Measurements from ENCODE around the gene MICAL2.

Gene MICAL2

DNA sequence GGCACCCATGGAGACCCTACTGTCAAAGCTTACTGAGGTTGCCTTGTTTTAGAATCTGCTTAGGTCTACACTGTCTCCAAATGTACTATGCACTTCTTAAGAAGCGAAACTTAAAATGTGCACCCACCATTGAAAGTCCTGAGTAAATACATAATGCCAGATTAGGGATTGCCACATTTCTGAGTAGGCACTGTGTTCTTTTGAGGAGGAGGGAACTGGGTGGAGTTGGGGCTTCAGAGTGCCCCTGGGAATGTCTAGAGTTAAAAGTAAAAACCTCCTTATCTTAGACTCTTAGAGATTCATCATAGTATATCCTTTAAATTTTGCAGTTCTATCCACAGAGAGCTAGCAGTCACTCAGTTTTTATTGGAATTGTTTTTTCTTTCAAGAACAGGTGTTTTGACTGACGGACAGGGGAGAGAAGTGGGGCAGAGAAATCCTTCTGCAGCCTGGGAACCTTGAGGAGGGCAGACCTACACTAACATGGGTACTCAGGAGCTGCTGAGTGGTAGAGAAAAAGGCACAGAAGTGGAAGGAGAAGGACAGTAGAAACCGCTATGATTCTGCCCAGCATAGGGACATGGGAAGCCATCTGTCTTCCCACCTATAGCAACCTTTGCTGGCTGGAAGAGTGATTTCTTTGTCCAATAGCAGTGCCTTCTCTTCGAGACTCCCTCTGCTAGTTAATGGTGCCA is 33.4 kb upstream of the MICAL2 start:
- no peak for DNase-seq (ENCODE audit: low read depth, low spot score)

GRCh38 chr11:12077535-12078280 is 32.7 kb upstream of the MICAL2 start:
- no peak for DNase-seq (ENCODE audit: low read depth, low spot score)

DNA sequence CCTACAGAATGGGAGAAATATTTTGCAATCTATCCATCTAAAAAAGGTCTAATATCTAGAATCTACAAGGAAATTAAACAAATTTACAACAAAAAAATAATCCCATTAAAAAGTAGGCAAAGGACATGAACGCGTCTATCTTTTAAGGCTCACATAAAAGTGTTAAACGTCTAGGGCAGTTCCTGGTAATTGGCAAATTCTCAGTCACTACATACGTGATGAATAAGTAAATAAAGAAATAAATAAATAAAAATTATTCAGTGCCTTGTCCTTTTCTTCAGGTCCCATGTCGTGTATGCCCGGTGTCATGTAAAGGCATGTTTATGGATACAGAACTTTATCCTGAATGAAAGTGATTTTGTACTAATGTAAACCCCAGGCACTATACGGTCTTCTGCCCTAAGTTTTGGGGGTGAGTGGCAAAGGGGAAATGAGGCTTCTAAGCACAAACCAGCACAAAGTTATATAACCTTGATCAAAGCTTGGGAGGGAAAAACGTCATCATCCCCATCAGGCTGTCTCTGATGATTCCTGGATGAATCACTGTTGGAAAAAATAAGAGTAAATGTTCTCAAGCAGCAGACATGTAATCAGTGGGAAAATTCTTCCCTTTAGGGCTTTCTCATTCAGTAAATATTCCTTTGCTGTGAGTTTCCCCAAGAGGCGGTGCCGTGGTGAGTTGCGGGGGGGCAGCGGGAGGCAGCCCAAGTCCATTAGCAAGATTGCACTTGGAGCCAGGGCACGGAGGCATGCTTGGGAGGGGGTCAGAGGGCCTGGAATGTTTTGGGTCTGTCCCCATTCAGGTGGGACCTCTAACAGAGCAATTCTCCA is 30.4 kb upstream of the MICAL2 start:
- peak; percentile 86 for DNase-seq (ENCODE audit: low read depth, low spot score)

DNA sequence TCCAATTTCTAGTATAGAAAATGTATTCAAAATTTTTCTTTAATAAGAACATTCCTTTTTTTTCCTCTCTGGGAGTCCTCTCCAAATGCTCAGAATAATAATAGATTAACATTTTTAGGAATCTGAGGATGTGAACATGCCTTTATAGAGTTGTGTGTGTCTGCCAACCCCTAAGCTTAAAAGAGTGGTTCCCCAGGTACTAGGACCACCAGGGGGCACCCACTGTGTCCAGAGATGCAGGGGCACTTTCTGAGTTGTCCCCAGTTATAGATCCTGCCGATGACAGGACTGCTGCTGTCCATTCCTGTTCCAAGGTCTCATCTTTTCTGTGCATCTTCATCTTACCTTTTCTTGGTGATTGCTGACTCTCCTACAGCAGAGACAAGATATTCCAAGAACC is 27.0 kb upstream of the MICAL2 start:
- DNase-seq (ENCODE audit: low read depth, low spot score): no peak

- no peak for DNase-seq (ENCODE audit: low read depth, low spot score)
Measured at GRCh38 chr11:12084256-12084655, 26.1 kb upstream of the MICAL2 start.

GRCh38 chr11:12085371-12086251 is 24.8 kb upstream of the MICAL2 start:
- no peak for DNase-seq (ENCODE audit: low read depth, low spot score)

GRCh38 chr11:12086271-12087074 is 23.9 kb upstream of the MICAL2 start:
- DNase-seq (ENCODE audit: low read depth, low spot score): no peak

DNA sequence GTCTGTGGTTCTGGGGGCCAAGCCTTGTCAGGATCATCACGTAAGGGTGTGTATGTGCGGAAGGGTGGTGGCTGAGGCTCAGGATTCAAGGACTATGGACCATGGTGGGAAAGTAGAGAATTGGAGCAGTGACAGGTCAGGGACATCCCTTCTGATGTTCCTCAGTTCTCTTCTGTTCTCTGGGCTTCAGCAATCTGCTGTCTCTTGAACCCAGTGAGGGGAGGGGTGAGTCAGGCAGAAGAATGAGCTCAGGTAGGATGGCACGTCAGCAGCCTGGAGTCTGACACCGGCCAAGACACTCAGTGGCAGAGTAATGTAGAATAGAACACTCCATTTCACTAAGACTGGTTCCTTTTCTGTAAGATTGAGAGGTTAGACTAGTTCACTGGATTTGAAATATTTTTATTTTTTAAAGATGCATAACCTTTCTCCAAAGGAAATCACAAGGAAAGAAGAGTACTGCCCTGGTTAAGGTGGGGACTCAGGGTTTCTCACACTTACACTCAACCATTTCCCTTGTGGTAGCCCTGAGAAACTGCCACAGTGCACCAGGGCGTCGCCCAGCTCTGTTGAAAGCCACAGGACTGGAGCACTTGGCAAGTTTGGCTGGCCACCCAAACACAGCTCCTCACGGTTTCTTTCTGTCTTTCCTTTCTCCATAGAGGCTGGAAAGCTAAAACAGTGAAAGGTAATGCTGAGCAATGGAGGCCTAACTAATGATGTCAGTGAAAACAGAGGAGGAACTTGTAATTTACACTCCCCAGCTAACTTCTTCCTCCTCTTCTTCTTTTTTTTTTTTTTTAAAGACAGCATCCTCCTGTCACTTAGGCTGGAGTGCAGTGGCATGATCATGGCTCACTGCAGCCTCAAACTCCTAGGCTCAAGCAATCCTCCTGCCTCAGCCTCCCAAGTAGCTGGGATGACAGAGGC is 23.1 kb upstream of the MICAL2 start:
- DNase-seq (ENCODE audit: low read depth, low spot score): no peak

- DNase-seq (ENCODE audit: low read depth, low spot score): peak; percentile 55
Measured at GRCh38 chr11:12088047-12088481, 22.3 kb upstream of the MICAL2 start.

DNA sequence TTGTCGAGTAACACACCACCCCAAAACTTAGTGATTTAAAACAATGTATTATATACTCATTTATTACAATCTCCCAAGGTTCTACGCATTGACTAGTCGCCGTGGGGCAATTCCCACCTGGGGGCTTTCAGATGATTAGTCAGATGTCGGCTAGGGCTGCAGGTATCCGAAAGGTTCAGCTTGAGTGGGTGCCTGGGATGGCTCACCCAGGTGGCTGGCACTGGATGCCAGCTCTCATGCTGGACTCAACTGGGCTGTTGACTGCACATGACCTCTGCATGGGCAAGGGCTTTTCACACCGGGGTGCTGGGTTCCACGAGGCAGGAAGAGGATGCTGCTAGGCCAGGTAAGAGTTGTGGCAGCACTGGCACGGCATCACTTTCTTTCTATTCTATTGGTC is 21.9 kb upstream of the MICAL2 start:
- DNase-seq (ENCODE audit: low read depth, low spot score): no peak

GRCh38 chr11:12089041-12089440 is 21.3 kb upstream of the MICAL2 start:
- DNase-seq (ENCODE audit: low read depth, low spot score): no peak

GRCh38 chr11:12089473-12089872 is 20.9 kb upstream of the MICAL2 start:
- DNase-seq (ENCODE audit: low read depth, low spot score): no peak

- DNase-seq (ENCODE audit: low read depth, low spot score): no peak
Measured at GRCh38 chr11:12090061-12090591, 20.3 kb upstream of the MICAL2 start.

DNA sequence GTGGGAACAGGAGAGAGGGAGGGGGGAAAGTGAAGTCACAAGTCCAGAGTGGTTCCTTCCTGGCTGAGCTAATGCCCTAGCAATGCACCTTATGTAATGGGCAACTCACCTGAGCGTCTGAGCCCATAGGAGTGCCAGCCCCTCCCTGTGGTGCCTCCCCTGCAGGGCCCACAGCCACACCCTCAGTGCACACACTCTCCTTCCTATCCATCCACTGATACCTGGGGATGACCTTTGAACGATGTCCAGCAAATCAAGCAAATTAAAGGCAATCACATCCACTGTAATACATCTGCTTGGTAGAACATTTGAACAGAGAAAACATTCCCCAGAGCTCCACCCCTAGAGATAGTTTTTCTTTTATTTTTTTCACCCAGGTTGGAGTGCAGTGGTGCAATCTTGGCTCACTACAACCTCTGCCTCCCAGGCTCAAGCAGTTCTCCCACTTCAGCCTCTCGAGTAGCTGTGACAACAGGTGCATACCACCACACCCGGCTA is 19.6 kb upstream of the MICAL2 start:
- DNase-seq (ENCODE audit: low read depth, low spot score): no peak

GRCh38 chr11:12091956-12092558 is 18.3 kb upstream of the MICAL2 start:
- no peak for DNase-seq (ENCODE audit: low read depth, low spot score)

GRCh38 chr11:12092714-12093113 is 17.7 kb upstream of the MICAL2 start:
- DNase-seq (ENCODE audit: low read depth, low spot score): no peak

DNA sequence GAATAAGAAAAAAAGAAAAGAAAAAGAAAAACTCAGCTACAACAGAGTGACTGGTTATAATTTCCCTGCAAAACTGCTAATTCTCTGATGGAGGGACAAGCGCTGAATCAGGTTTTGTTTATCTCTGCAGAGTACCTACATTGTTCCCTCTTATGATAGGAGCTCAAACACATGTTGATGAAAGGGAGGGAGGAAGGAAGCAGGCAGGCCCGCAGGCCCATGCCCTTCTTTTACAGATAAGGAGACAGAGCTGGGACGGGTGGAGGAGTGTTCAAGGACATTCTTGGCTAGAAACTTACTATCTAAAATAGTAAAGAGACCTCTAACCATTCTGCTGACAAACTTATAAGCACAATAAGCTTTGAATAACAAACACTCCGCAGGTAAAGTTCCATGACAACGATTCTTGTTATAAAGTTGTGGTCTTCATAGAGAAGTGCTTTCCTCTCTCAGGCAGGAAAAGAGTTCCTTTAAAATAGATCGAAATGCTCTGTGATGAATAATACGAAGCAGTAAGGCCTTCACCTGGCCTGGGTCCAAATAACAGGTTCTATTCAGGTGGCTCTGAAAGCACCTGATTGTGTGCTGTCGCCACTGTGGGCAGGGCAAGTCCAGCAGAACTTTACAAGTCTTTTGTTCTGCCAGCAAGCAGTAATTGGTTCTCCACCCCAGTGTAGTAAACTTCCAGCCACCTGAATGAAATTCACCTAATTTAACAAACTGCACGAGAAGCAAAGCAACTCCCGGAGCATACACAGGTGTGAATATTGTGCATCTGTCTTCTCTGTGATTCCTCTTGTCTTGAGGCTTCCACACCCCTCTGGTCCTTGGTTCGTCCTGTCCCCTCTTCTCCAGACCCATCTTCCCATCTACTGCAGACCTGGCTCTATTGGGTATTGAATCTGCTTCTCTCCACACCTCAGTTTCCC is 15.3 kb upstream of the MICAL2 start:
- DNase-seq (ENCODE audit: low read depth, low spot score): no peak
